ENCODE measurements around the gene RNF8. TPM values are rescaled to one million over a fixed set of nuclear protein-coding genes. Genes with fewer than 3 reads are reported as not detected.
"Not testable (repeated sequence)": the region's sequence is repeated elsewhere in the genome, so short reads cannot be mapped to it uniquely, and the experiment has no call there.

Gene RNF8
- total RNA-seq, 1 experiment from 2014 or later = 17.6 TPM

- DNase-seq (ENCODE audit: extremely low read depth, low read depth) = no peak
Observed at GRCh38 chr6:37442416-37443215, 88.8 kb downstream of the RNF8 start.

- DNase-seq (ENCODE audit: extremely low read depth, low read depth) = not testable (repeated sequence)
Observed at GRCh38 chr6:37443216-37443542, 89.4 kb downstream of the RNF8 start.

Small RNAs within 50 kb of the gene (small RNA-seq; reads per million reads assigned to genes)
- 0 reads per million in 2 experiments for gene RN7SL273P

Other genes starting within 250 kb of the RNF8 start
- gene PIM1, start 183.8 kb upstream of the RNF8 start, total RNA-seq (2014; rRNA removed; shearing (Covaris generic)) = 14.2 and 17.8 TPM in 2 replicates
- gene TBC1D22B, start 96.2 kb upstream of the RNF8 start, total RNA-seq (2014; rRNA removed; shearing (Covaris generic)) = 7.2 and 8.6 TPM in 2 replicates
- 0.10 TPM in 1 of 2 replicates, not detected in the other for gene TMEM217, start 95.8 kb upstream of the RNF8 start, total RNA-seq (2014; rRNA removed; shearing (Covaris generic))
- gene CMTR1, start 79.2 kb downstream of the RNF8 start, total RNA-seq (2014; rRNA removed; shearing (Covaris generic)) = 20.4 and 21.1 TPM in 2 replicates
- gene CCDC167, start 145.9 kb downstream of the RNF8 start, total RNA-seq (2014; rRNA removed; shearing (Covaris generic)) = 18.1 and 19.7 TPM in 2 replicates